GM19238 (cell line): Measurements from ENCODE around the gene IL9R.
"Not testable (repeated sequence)": the region's sequence is repeated elsewhere in the genome, so short reads cannot be mapped to it uniquely, and the experiment has no call there.

Experiments
- DNase-seq: peaks from one replicate; pipeline ENCODE4 v3.0.0; 2011; ENCODE audit warnings: low spot score; ENCODE audit not compliant: insufficient read length

The IL9R gene

DNA sequence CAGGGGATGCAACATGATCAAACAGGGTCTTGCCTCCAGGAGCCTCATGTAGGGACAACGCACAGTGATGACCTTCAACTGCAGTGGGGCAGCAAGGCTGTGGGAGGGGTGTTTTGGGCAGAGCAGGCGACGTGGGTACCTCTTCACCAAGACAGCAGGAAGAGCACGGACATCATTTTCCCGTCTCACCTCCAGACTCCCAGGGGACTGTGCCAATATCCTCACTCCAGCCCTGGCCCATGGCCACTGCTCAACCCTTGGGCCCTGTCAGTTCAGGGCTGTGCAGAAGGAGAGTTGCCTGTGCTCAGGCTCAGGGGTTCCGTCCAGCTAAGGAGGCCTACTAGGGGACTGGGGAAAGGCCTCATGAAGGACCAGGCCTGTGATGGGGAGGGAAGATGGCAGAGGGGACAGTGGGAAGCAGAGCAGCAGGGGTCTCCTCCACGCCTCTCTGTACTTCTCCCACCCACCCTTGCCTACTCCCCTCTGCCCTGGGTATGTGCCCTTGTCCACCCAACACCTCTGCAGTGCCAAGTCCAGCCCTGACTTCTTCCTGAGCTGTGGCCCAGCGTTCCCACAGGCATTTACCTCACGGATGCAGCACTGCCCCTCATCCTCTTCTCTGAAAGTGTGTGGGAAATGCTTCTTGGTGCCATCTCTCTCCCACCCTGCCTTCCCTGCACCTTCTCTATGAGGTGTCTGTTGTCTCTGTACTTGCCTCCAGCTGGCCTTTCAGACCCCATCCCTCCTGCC is 1.4 kb downstream of the IL9R start:
- DNase-seq, result no peak

DNA sequence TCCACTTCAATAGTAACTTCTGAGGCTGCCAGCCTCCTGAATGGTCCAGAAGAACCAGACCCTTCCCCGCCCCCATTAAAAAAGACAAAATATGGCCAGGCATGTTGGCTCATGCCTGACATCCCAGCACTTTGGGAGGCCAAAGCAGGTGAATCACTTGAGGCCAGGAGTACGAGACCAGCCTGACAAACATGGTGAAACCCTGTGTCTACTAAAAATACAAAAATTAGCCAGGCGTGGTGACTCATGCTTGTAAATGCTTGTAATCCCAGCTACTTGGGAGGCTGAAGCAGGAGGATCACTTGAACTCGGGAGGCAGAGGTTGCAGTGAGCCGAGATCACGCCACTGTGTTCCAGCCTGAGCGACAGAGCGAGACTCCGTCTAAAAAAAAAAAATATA is 2.3 kb downstream of the IL9R start:
- DNase-seq, result not testable (repeated sequence)

DNA sequence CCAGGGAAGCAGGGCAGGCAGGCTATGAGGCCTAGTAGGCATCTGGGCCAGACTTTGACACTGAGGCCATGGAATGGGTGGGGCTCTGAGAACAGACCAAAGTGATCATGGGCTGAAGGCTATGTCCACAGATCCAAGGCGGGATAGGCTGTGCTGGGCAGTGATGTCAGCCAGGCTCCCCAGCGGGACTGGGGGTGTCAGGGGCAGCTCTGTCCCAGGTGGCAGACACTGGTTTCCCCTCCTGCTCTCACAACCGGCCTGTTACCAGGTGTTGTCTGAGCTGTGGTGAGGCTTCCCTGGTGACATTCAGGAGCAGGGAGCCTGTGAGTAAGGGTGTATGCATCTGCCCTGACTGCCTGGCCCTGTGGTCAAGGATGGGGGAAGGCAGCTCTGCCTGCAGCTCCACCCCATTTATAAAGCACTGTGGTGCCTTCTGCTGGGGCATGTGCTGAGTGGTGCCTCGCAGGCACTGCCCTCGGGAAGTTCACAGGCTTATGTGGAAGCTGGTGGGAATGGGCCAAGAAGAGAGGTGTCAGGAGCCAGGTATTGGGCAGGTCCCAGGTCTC is 2.9 kb downstream of the IL9R start:
- DNase-seq, result no peak

DNA sequence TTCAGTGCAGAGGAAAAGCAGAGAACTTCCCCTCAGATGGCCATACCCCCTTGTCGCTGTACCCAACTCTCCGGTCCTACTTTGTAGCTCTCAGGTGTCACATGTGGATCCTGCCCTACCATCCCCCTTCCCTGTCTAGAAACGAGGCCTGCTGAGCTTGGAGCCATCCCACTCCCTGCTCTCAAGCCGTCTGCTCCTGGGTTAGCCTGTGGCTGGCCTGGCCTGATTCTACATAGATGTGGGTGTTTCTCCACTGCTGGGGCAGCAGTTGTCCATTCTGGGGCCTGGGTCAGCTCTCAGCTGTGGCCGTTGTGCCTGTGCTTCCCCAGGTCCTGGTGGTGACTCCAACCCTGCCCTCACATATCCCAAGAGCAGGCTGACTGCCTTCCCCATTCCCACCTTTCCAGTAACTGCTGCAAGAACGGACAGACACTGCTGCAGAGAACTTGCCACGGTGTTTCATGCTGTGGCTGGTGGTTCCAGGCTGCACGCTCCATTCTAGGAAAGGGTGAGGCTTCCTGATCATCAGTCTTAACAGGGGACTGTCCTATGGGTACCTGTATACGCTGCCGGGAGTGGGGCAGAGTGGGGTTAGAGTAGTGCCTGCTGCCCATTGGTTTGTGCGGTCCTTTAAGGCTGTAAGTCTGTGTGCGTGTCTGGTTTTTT is 3.6 kb downstream of the IL9R start:
- no peak for DNase-seq

DNA sequence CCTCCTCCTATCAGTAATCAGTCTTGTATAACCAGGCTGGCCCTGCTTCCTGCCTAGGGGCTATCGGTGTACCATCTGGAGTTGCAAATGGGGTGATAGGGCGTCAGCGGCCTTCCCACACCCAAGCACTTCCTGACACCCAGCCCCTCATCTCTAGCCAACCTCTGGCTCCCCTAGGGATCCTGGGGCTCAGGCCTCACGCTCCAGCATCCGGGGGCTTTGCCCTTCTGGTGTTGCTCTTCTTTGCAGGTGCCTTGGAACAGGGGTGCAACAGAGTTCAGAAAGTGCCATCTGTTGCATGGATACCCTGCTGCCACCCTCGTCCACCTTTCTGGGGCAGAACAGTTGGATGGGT is 4.1 kb downstream of the IL9R start:
- DNase-seq, result no peak

DNA sequence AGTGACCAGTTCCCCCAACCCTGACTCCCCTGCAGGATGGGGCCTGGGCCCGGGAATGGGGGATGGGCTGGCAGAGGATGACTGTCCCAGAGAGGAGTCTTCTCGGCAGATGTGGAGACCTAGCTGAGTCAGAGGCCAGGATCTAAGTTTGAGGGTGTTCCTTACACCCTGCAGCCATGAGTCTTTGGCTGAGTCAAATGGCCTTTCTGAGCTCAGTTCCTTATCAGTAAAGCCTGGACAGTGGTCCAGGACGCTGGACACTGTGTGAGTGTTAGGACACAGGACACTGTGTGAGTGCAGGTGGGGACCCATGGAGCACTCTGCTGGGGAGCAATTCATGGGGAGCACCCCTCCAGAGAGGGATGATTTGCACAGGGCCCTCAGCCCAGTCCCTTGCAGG is 5.0 kb downstream of the IL9R start:
- no peak for DNase-seq

DNA sequence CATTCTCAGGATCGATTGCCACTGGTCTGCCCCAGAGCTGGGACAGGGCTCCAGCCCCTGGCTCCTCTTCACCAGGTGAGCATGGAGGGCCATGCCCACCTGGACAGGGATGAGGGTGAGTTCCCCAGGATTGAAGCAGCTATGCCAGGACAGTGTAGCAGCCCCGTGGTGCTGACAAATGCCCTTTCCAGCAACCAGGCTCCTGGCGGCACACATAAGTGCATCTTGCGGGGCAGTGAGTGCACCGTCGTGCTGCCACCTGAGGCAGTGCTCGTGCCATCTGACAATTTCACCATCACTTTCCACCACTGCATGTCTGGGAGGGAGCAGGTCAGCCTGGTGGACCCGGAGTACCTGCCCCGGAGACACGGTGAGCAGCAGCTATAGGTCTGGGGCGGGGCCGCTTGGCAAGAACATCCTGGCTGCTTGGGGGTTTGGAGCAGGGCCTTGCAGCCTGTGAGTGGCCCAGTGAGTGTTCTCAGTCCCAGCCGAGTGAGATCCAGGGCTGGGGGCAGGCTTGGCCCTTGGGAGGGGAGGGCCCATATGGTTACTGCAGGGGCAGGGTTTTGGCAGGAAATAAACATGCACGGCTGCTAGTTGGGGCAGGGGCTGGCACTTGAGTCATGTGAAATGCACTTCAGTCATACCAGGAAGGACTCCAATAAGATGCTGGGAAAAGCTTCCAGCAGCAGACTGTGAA is 6.1 kb downstream of the IL9R start:
- no peak for DNase-seq

DNA sequence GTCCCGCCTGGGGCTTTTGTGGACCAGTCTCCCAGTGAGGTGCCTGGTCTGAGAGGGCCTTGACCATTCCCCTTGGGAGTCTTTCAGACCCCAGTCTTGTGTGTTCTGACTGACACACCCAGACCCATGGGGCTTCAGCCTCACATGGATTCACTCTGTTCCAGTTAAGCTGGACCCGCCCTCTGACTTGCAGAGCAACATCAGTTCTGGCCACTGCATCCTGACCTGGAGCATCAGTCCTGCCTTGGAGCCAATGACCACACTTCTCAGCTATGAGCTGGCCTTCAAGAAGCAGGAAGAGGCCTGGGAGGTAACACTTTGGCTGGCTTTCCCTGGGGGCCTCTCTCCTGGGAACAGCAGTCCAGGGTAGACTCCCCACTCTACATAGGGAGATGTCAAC is 6.8 kb downstream of the IL9R start:
- DNase-seq, result no peak

DNA sequence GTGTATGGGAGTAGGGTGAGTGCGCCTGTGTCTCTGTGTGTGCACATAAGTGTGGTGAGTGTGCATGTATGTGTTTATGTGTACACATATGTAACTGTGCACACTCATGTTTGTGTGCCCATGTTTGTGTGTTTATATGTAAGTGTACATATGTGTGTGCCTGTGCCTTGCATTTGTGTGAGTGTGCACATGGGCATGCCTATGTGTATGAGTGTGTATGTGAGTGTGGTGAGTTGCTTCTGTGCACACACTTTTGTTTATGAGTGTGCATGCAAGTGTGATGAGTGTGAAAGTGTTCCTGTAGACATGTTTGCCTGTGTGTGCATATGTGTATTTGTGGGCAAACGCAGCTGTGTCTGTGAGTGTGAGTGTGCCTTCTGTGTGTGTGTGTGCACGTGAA is 7.2 kb downstream of the IL9R start:
- no peak for DNase-seq

DNA sequence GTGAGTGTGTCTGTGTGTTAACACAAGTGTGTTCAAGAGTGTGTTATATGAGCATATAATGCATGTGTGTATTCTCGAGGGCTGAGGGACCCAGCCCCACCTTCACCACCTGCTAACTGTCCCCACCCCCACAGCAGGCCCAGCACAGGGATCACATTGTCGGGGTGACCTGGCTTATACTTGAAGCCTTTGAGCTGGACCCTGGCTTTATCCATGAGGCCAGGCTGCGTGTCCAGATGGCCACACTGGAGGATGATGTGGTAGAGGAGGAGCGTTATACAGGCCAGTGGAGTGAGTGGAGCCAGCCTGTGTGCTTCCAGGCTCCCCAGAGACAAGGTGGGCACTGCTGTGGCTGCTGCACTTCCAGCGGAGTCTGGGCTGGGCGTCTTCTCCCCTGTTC is 7.6 kb downstream of the IL9R start:
- DNase-seq, result no peak

DNA sequence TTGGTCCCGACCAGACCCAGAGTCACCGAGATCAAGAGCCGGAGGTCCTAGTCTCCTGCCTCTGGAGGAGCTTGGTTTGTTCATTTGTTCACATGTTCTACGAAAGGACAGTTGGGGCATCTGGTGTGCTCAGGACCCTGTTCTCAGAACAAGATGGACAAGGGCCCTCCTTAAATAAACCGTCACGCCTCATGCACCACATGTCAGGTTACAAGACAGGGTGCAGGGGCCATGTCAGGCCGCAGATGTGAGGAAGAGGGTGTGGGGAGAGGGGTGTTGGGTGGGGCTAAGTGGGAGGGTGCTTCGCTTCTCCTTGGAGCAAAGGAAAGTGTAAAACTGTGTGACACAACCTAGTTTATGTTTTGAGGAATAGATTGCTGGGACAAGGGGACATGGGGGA is 9.0 kb downstream of the IL9R start:
- not testable (repeated sequence) for DNase-seq

DNA sequence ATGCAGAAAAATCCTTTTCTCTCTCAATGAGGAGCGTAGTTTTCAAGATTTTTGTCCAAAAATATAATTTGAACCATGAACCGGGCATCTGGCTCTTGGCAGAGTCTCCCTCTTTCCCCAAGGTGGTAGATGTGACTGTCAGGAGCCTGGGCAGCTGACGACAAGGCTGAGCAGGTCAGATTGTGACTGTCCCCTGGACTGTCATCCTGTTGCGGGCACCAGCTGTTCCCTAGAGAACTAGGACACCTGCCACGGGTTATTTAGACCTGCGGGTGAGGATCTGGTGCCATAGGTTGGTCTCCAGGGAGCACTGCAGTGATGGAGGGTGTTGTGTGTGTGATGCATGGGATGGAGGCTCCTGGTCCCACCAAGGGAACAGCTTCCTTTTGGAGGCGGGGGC is 10.9 kb downstream of the IL9R start:
- DNase-seq, result not testable (repeated sequence)

DNA sequence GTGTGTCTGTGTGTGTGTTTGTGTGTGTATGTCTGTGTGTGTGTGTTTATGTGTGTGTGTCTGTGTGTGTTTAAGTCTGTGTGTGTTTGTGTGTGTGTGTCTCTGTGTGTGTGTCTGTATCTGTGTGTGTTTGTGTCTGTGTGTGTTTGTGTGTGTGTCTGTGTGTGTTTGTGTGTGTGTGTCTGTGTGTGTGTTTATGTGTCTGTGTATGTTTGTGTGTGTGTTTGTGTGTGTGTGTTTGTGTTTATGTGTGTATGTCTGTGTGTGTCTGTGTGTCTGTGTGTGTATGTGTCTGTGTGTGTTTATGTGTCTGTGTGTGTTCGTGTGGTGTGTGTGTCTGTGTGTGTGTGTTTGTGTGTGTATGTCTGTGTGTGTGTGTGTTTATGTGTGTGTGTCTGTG is 11.4 kb downstream of the IL9R start:
- DNase-seq, result no peak

DNA sequence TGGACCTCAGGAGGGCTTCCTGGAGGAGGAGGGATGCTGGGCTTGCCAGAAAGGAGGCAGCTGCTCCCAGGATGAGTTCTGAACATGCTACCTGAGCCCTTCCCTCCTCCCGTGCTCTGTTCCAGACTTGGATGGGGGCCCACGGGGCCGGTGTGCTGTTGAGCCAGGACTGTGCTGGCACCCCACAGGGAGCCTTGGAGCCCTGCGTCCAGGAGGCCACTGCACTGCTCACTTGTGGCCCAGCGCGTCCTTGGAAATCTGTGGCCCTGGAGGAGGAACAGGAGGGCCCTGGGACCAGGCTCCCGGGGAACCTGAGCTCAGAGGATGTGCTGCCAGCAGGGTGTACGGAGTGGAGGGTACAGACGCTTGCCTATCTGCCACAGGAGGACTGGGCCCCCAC is 12.2 kb downstream of the IL9R start:
- not testable (repeated sequence) for DNase-seq

DNA sequence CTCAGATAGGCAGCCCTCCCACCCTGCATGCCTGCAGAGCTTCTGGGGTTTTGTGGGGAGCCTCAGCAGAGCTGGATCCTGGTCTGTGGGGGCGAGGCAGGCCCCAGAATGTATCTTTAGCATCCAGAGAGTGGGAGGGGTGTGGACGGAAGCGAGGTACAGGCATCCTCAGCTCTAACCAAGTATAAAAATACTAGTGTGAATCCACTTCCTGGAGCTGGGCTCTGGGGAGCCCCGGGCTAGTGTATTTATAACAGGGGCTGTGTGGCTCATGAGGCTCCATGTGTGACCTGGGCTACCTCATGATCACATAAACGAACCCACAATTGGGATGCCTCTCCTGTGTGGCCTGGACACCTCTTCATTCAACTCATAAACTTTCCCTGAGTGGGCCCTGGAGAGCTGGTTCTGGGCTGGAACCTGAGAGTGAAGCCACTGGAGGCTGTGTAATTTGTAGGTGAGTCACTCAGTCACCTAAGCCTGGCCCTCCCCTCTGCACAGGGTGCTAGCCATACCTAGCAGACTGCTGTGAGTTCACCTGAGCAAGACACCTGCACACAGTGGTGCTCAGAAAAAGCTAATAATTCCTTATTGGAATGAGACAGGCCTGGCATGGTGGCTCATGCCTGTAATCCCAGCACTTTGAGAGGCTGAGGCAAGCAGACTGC is 15.9 kb downstream of the IL9R start:
- DNase-seq, result not testable (repeated sequence)

DNA sequence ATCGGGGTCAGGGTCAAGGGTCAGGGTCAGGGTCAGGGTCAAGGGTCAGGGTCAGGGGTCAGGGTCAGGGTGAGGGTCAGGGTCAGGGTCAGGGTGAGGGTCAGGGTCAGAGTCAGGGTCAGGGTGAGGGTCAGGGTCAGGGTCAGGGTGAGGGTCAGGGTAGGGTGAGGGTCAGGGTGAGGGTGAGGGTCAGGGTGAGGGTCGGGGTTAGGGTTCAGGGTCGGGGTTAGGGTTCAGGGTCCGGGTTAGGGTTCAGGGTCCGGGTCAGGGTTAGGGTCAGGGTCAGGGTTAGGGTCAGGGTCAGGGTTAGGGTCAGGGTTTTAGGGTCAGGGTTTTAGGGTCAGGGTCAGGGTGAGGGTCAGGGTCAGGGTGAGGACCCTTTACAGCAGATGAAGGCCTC is 22.4 kb downstream of the IL9R start:
- DNase-seq, result not testable (repeated sequence)

DNA sequence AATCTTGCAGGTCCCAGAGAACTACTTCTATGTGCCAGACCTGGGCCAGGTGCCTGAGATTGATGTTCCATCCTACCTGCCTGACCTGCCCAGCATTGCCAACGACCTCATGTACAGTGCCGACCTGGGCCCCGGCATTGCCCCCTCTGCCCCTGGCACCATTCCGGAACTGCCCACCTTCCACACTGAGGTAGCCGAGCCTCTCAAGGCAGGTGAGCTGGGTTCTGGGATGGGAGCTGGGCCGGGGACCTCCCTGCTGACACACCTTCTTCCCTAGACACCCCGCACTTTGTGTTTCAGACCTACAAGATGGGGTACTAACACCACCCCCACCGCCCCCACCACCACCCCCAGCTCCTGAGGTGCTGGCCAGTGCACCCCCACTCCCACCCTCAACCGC is 25.5 kb downstream of the IL9R start:
- DNase-seq, result not testable (repeated sequence)

DNA sequence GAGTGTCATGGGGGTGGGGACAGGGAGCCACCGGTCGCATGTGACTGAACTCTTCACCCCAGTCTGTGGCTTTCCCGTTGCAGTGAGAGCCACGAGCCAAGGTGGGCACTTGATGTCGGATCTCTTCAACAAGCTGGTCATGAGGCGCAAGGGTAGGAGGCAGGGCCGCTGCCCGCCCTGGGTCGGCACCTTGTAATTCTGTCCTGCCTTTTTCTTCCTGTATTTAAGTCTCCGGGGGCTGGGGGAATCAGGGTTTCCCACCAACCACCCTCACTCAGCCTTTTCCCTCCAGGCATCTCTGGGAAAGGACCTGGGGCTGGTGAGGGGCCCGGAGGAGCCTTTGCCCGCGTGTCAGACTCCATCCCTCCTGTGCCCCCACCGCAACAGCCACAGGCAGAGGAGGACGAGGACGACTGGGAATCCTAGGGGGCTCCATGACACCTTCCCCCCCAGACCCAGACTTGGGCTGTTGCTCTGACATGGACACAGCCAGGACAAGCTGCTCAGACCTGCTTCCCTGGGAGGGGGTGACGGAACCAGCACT is 27.5 kb downstream of the IL9R start:
- DNase-seq, result not testable (repeated sequence)

DNA sequence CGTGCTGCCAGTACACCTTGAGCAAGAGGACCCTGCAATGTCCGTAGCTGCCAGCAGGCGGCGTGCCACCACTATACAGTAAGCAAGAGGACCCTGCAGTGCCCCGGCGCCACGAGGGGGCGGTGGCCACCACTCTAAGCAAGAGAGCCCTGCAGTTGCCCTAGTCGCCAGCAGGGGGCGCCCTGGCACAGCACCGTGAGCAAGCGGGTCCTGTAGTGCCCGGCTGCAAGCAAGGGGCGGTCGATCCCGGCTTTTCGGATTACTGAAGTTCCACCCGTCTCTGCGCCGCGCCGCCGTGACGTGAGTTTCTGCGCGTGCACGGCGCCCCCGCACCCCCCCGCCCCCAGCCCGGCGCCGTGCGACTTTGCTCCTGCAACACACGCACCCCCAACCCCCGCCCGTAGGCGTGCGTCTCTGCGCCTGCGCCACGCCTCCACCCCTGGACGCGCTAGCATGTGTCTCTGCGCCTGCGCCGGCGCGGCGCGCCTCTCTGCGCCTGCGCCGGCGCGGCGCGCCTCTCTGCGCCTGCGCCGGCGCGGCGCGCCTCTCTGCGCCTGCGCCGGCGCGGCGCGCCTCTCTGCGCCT is 31.2 kb downstream of the IL9R start:
- DNase-seq, result not testable (repeated sequence)

DNA sequence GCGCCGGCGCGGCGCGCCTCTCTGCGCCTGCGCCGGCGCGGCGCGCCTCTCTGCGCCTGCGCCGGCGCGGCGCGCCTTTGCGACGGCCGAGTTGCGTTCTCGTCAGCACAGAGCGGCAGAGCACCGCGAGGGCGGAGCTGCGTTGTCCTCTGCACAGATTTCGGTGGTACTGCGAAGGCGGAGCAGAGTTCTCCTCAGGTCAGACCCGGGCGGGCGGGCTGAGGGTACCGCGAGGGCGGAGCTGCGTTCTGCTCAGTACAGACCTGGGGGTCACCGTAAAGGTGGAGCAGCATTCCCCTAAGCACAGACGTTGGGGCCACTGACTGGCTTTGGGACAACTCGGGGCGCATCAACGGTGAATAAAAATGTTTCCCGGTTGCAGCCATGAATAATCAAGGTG is 31.8 kb downstream of the IL9R start:
- not testable (repeated sequence) for DNase-seq
